NCI-H526 treated with DMSO at 0.1 percent for 48 hours (cell line): ENCODE data around the gene NATD1.

ENCODE experiments used
- DNase-seq: peaks from one replicate; lab custom pipeline; 2025; lab: John Stamatoyannopoulos, UW

The NATD1 gene

GRCh38 chr17:21275579-21276263 is 22.5 kb upstream of the NATD1 start:
- DNase-seq, result peak; percentile 39

DNA sequence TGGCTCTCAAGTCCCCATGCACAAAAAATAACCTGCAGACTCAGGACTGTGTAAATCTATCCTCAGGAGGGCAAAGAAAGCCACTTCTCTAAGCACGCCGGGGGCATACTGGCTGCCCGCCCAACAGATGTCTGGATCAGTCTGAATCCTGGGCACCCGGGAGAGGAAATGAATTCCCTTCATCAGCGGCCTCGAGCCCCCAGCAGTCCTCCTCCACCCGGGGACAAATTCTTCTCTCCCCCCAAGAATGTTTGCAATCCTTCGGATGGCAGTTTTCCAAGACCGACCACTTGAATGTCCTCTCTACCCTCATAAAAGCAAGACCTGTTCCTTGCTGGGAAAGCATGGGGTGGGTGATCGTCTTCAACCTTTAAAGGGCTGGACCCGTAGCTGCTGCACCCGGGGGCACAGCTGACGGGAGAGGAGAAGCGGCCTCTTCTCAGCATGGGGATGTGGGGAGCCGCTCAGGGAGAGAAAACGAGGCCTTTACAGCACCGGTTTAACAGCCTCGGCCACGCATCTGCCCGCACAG is 21.9 kb upstream of the NATD1 start:
- no peak for DNase-seq

GRCh38 chr17:21272881-21273792 is 19.9 kb upstream of the NATD1 start:
- DNase-seq, result no peak

- DNase-seq, result no peak
These were observed 19.0 kb upstream of the NATD1 start for GRCh38 chr17:21272250-21272649.

- DNase-seq, result no peak
These were observed 18.4 kb upstream of the NATD1 start for GRCh38 chr17:21271454-21272183.

- DNase-seq, result no peak
These were observed 16.2 kb upstream of the NATD1 start for GRCh38 chr17:21269394-21269793.

- no peak for DNase-seq
These were observed 15.5 kb upstream of the NATD1 start for GRCh38 chr17:21268596-21269188.

- DNase-seq, result no peak
These were observed 10.2 kb upstream of the NATD1 start for GRCh38 chr17:21263376-21263775.

GRCh38 chr17:21262259-21262993 is 9.2 kb upstream of the NATD1 start:
- no peak for DNase-seq

DNA sequence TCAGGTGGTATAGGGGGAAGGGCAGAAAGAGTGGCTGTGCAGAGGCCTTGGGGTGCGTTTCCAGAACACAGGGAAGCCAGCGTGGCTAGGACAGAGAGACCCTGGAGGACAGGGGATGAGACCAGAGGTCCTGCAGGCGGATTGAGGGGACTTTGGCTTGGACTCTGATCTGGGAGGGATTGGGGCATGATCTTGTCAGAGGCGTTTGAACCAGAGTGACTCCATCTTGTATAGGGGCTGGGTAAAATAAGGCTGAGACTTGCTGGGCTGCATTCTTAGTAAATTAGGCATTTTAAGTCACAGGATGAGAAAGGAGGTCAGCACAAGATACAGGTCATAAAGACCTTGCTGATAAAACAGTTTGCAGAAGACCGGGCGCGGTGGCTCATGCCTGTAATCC is 5.4 kb upstream of the NATD1 start:
- DNase-seq, result no peak

DNA sequence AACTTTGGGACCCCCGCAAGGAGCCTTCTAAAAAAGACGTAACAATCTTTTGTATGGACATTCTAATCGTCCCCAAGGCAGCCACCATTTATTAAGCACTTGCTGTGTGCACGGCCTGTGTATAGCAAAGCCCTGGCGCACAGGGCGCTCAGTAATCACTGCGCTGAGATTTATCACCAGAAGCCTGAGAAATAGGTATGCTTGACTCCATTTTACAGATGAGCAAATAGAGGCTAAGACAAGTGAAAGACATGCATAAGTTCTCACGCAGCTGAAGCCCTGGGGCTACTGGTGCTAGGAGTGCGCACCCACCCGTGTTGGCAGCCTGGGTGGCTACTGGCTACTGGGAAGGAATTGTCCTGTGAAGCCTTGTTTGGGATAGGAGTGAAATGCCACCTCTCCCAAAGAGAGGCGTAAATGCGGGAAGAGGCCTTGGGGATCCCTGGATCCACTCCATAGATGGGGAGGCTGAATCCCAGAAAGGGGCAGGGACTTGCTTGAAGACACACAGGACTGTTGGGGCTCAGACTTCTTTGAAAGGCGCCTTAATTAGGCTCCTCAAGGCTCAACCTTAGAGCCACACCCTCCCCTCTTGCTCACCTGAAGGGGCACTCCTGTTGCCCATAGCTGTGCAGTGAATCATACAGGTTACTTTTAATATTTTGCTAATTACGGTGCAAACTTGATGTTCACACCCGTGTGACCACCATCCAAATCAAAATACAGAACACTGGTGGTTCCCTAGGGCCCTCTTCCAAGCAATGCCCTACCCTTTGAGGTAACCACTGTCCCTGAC is 634 bp upstream of the NATD1 start:
- no peak for DNase-seq

DNA sequence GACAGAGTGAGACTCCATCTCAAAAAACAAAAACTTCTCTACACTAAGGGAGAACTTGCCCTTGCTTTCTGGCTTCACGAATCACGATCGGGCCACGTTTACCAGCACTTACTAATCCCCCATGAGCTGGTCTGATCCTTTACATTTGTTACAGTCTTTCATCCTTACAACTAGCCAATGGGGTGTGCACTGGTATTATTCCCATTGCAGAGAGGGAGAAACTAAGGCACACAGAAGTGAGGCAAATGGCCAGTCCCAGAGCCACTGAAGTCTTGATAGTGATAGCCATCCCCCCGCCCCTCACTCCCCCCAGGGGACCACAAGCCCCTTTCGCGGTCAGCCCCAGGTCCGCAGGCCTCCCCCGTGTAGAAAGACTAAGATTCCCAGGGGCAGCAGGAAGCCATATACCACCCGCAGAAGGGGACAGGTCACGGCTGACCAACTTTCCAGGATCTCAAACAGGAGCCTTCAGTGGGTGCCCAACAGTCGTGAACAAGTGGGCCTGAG is 868 bp downstream of the NATD1 start:
- no peak for DNase-seq

DNA sequence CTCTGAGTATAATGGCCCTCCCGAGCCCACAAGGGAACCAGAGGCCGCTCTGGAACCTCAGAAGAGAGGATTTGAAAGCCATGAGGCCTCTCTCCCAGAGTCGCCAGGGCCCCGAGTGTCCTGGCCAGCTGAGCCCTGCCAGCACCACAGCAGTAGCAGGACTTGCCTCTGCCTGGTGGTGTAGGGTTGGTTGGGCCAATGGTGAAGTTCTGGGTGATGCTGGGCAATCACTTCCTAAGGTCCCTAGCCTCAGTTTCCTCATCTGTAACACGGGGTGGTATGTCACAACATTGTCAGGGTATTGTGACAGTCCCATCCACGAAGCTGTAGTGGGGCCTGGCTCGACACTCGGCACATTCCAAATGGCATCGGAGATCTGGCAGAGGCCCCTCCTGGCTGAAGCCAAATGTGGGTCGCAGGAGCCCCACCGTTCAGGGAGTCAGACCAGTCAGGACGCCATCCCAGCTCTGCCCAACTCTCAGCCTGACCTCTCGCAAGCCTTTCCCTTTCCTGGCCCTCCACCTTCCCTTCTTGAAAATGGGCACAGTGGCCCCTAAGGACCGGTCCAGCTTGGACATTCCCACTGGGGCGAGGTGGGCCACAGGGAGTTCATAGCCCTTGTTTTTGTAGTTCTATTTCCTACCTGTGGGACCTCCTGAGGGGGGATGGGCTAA is 1.7 kb downstream of the NATD1 start:
- DNase-seq, result no peak

DNA sequence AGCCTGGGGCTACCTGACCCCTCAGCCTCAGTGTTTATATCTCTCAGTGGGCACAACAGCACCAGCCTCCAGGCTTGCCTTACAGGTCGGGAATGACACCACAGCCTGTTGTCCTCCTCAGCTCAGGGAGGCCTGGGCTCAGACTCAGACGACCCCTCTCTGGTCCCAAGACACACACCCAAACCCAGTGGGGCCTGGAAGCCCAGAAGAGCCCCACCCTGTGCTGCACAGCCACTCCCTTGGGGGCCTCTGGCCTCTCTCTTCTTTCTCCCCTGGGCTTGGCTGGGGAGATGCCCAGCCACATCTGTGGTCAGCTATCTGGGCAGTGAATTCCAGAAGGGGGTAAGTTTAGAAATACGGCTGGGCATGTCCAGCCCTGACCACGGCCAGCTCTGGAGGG is 2.4 kb downstream of the NATD1 start:
- no peak for DNase-seq

- no peak for DNase-seq
These were observed 3.1 kb downstream of the NATD1 start for GRCh38 chr17:21249920-21250703.

- DNase-seq, result no peak
These were observed 4.0 kb downstream of the NATD1 start for GRCh38 chr17:21249086-21249795.

GRCh38 chr17:21248500-21248899 is 4.7 kb downstream of the NATD1 start:
- no peak for DNase-seq

DNA sequence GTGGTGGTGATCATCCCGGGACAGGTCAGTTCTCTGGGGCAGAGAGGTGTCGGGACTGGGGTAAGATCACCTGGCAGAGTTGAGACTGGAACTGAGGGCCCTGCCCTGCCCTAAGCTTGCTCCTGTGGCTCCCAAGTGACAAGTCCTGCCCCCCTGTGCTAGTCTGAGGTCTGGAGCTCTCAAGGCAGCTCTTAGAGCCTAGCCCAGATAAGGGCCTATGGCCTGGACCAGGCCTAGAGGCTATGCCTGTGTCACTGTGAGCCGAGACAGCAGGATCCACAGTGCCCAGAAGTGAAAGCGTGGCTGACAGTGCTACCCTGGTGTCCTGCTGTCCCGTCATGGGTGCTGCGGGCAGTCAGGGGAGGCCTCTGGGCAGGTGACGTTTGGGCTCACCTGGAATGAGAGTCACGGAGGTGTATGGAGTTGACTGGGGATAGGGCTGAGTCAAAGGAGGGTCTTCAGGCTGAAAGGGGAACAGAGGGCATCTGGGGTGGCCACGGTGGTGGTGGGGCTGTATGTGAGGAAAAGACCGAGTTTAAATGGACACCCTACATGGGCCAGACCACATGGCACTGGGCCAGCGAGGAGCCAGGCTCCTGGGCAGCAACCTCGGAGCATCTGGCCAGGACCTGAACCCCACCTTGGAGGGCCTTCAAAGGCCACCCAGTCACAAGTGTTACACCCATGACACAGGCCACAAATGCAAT is 5.5 kb downstream of the NATD1 start:
- DNase-seq, result no peak
